ENCODE results near the gene PLK3. TPM values are rescaled to one million over a fixed set of nuclear protein-coding genes. Genes with fewer than 3 reads are reported as not detected.

The PLK3 gene
- total RNA-seq, 3 donors from 2014 or later (not counting 1 experiment from before 2014, with no cell fraction given): 39.5 to 89.2 (median 78.1) TPM

DNA sequence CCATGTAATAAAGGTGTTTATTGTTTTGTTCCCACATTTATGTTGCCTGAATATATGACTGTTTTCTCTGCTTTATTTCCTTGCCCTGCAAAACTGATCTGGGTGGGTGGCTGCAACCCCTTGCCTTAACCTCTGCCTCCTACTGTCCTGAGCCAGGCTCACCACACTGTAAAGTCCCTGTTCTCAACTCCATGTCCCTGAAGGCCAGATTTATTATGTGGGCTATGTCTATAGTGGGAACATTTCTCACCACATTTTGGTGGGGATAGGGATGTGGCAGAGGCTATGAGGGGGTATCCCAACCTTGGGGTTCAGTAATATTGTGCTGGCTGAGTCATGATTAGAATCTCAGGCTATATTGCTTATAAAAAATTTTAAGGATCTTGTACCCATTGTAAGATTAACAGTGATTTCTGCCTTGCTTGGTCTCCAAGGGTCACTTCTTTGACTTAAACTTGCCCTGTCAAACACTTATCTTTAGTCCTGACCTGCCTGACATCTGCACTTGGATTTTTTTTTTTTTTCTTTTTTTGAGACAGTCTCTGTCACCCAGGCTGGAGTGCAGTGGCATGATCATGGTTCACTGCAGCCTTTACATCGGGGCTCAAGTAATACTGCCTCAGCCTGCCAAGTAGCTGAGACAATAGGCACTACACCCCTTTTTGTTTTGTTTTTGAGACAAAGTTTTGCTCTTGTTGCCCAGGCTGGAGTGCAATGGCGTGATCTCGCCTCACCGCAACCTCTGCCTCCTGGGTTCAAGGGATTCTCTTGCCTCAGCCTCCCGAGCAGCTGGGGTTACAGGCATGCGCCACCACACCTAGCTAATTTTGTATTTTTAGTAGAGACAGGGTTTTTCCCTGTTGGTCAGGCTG lies 21.2 kb upstream of the PLK3 start:
- Histone ChIP-seq H3K36me3 (ENCODE audit: control insufficient read depth, insufficient read depth, low read length) (peaks cover 32% of the 10 kb centered on the region), H3K4me3 (ENCODE audit: low read length) (no peak overlapping the region), H3K9me3 (ENCODE audit: control insufficient read depth, insufficient read depth, low read length) (no peaks in the 10 kb centered on the region), H3K27ac (ENCODE audit: low read length) (no peak overlapping the region), H3K4me1 (ENCODE audit: control insufficient read depth, insufficient read depth, low read length) (peaks cover 31% of the 10 kb centered on the region), H3K27me3 (ENCODE audit: control insufficient read depth, insufficient read depth, low read length) (no peaks in the 10 kb centered on the region)
- peak overlapping the region in 1 of 2 donors; percentile 92 for H3K27ac Mint-ChIP-seq
- no peak for ATAC-seq
- 93% methylated on average over 6 of the region's 6 CpGs for WGBS (ENCODE audit: insufficient coverage)
- H3K27me3 Mint-ChIP-seq (ENCODE audit: low read depth in 2 of 2): no peaks in the 10 kb centered on the region
- DNase-seq: no peak
- H3K36me3 Mint-ChIP-seq: no peaks in the 10 kb centered on the region
- no peak overlapping the region for H3K4me3 Mint-ChIP-seq
- no peaks in the 10 kb centered on the region for H3K9me3 Mint-ChIP-seq
- H3K4me1 Mint-ChIP-seq: peaks cover 37 to 44% of the 10 kb centered on the region in 2 donors
- TF ChIP-seq, protein P1, sequence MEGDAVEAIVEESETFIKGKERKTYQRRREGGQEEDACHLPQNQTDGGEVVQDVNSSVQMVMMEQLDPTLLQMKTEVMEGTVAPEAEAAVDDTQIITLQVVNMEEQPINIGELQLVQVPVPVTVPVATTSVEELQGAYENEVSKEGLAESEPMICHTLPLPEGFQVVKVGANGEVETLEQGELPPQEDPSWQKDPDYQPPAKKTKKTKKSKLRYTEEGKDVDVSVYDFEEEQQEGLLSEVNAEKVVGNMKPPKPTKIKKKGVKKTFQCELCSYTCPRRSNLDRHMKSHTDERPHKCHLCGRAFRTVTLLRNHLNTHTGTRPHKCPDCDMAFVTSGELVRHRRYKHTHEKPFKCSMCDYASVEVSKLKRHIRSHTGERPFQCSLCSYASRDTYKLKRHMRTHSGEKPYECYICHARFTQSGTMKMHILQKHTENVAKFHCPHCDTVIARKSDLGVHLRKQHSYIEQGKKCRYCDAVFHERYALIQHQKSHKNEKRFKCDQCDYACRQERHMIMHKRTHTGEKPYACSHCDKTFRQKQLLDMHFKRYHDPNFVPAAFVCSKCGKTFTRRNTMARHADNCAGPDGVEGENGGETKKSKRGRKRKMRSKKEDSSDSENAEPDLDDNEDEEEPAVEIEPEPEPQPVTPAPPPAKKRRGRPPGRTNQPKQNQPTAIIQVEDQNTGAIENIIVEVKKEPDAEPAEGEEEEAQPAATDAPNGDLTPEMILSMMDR (IDR thresholded peaks at IDR 0.05): no peak
- intact Hi-C loops (cut with micrococcal nuclease): loop anchor here (5.0 kb wide), 2 partner anchors 233 to 908 kb away; partner anchors contain the start of genes GPBP1L1, HECTD3, TMEM69 and UROD

DNA sequence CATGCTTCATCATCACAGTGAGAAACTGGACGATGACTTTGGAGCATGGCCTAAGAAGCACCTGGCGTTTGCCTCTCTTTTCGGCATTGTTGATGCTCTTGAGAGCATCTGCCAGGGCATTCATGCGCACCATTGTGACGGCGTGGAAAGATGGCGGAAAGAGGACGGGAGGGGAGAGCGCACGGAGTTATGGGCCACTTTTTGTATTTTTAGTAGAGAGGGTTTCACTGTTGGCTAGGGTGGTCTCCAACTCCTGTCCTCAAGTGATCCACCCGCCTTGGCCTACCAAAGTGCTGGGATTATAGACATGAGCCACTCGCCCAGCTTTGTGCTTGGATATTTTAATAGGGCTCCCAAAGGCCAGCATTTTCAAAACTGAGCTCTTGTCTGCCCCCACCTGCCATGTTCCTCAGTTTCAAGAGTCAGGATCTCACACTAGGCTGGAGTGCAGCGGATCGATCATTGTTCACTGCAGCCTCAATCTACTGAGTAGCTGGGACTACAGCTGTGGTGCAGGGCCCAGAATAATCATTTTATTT lies 19.5 kb upstream of the PLK3 start:
- intact Hi-C loops (cut with micrococcal nuclease): no loop called here
- Mint-ChIP-seq H3K27ac (peak overlapping the region in 1 of 2 donors; percentile 31), H3K9me3 (no peaks in the 10 kb centered on the region), H3K4me3 (no peak overlapping the region), H3K4me1 (peaks cover 39 to 50% of the 10 kb centered on the region in 2 donors), H3K36me3 (no peaks in the 10 kb centered on the region), H3K27me3 (ENCODE audit: low read depth in 2 of 2) (no peaks in the 10 kb centered on the region)
- Histone ChIP-seq H3K27ac (ENCODE audit: low read length) (no peak overlapping the region), H3K36me3 (ENCODE audit: control insufficient read depth, insufficient read depth, low read length) (peaks cover 32% of the 10 kb centered on the region), H3K9me3 (ENCODE audit: control insufficient read depth, insufficient read depth, low read length) (no peaks in the 10 kb centered on the region), H3K4me3 (ENCODE audit: low read length) (no peak overlapping the region), H3K27me3 (ENCODE audit: control insufficient read depth, insufficient read depth, low read length) (no peaks in the 10 kb centered on the region), H3K4me1 (ENCODE audit: control insufficient read depth, insufficient read depth, low read length) (peaks cover 40% of the 10 kb centered on the region)
- DNase-seq (no peak), ATAC-seq (no peak)
- WGBS (ENCODE audit: insufficient coverage): 94% methylated on average over 14 of the region's 14 CpGs
- TF ChIP-seq, protein P1 (IDR thresholded peaks at IDR 0.05): no peak

DNA sequence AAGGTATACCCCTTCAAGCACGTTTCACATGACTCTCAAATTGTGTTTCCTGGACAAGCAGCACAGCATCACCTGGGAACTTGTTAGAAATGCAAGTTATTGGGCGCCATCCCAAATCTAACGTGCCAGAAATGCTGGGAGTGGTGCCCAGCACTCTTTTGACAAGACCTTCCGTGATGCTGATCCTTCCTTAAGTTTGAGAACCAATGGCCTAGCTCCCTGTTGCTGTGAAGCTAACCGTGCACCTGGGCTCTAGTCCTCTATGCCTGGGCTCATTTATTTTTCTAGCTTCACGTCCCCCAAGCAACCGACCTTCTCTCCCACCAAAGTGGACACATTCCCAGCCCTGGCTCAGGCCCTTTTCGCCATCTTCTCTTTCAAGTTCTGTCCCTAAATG lies 16.5 kb upstream of the PLK3 start:
- DNase-seq (peak in 1 of 2 donors; percentile 12), ATAC-seq (no peak)
- Mint-ChIP-seq H3K4me3 (peak overlapping the region; percentile 71), H3K9me3 (no peaks in the 10 kb centered on the region), H3K4me1 (peaks cover 21 to 28% of the 10 kb centered on the region in 2 donors), H3K27me3 (ENCODE audit: low read depth in 2 of 2) (no peaks in the 10 kb centered on the region), H3K27ac (peak overlapping the region; percentile 67 to 80), H3K36me3 (no peaks in the 10 kb centered on the region)
- WGBS (ENCODE audit: insufficient coverage): 59% methylated on average over 8 of the region's 8 CpGs
- peak overlapping the region; percentile 68 for H3K27ac ChIP-seq (ENCODE audit: low read length)
- peaks cover 31% of the 10 kb centered on the region for H3K4me1 ChIP-seq (ENCODE audit: control insufficient read depth, insufficient read depth, low read length)
- TF ChIP-seq, protein P1 (IDR thresholded peaks at IDR 0.05): no peak
- H3K27me3 ChIP-seq (ENCODE audit: control insufficient read depth, insufficient read depth, low read length): no peaks in the 10 kb centered on the region
- intact Hi-C loops (cut with micrococcal nuclease): no loop called here
- peak overlapping the region; percentile 39 for H3K4me3 ChIP-seq (ENCODE audit: low read length)
- peaks cover 11% of the 10 kb centered on the region for H3K36me3 ChIP-seq (ENCODE audit: control insufficient read depth, insufficient read depth, low read length)
- H3K9me3 ChIP-seq (ENCODE audit: control insufficient read depth, insufficient read depth, low read length): no peaks in the 10 kb centered on the region

Data from natural killer cell (primary cell).